T-helper 1 cell treated with Interleukin-12 subunit alpha and Interleukin-12 subunit beta and Interleukin-4 antibody, amounts not matched to agents 30 μg/mL and 1 μg/mL, for 36 hours (primary cell): ENCODE data around the gene RASL10B.

Experiments
- H3K27ac Mint-ChIP-seq: one replicate; pipeline ENCODE4 v1.8.0; 2021; ENCODE audit warnings: mild to moderate bottlenecking, mixed read lengths
- H3K27me3 Mint-ChIP-seq: one replicate; pipeline ENCODE4 v1.8.0; 2021; ENCODE audit warnings: low read depth, mixed read lengths
- H3K36me3 Mint-ChIP-seq: one replicate; pipeline ENCODE4 v1.8.0; 2021; ENCODE audit warnings: low read depth, mixed read lengths
- H3K4me1 Mint-ChIP-seq: one replicate; pipeline ENCODE4 v1.8.0; 2021; ENCODE audit warnings: low read depth, mixed read lengths
- H3K4me3 Mint-ChIP-seq: one replicate; pipeline ENCODE4 v1.8.0; 2021; ENCODE audit warnings: mild to moderate bottlenecking, moderate library complexity, mixed read lengths
- H3K9me3 Mint-ChIP-seq: one replicate; pipeline ENCODE4 v1.8.0; 2021; ENCODE audit warnings: mixed read lengths

Gene RASL10B

GRCh38 chr17:35708951-35709350 lies 22.5 kb upstream of the RASL10B start:
- peaks cover 15% of the 10 kb centered on the region for H3K4me1 Mint-ChIP-seq
- H3K27ac Mint-ChIP-seq, result no peak overlapping the region
- H3K4me3 Mint-ChIP-seq, result no peak overlapping the region

GRCh38 chr17:35709874-35710273 lies 21.6 kb upstream of the RASL10B start:
- H3K4me3 Mint-ChIP-seq, result no peak overlapping the region
- H3K27me3 Mint-ChIP-seq, result no peaks in the 10 kb centered on the region
- peaks cover 12% of the 10 kb centered on the region for H3K36me3 Mint-ChIP-seq
- H3K4me1 Mint-ChIP-seq, result peaks cover 12% of the 10 kb centered on the region
- H3K27ac Mint-ChIP-seq, result no peak overlapping the region
- H3K9me3 Mint-ChIP-seq, result no peaks in the 10 kb centered on the region

More at GRCh38 chr17:35708951-35709350, 22.5 kb upstream of the RASL10B start:
- no peaks in the 10 kb centered on the region for H3K9me3 Mint-ChIP-seq
- H3K27me3 Mint-ChIP-seq, result no peaks in the 10 kb centered on the region
- peaks cover 12% of the 10 kb centered on the region for H3K36me3 Mint-ChIP-seq

- no peak overlapping the region for H3K27ac Mint-ChIP-seq
- H3K36me3 Mint-ChIP-seq, result peaks cover 11% of the 10 kb centered on the region
These were observed 20.5 kb upstream of the RASL10B start for GRCh38 chr17:35710950-35711349.

GRCh38 chr17:35713069-35713728 lies 18.2 kb upstream of the RASL10B start:
- Mint-ChIP-seq H3K27me3 (no peaks in the 10 kb centered on the region), H3K9me3 (no peaks in the 10 kb centered on the region), H3K27ac (no peak overlapping the region), H3K36me3 (peaks cover 14% of the 10 kb centered on the region), H3K4me3 (no peak overlapping the region), H3K4me1 (peaks cover 4% of the 10 kb centered on the region)

More at GRCh38 chr17:35710950-35711349, 20.5 kb upstream of the RASL10B start:
- H3K4me1 Mint-ChIP-seq, result peaks cover 8% of the 10 kb centered on the region
- no peaks in the 10 kb centered on the region for H3K9me3 Mint-ChIP-seq
- H3K4me3 Mint-ChIP-seq, result no peak overlapping the region
- no peaks in the 10 kb centered on the region for H3K27me3 Mint-ChIP-seq

DNA sequence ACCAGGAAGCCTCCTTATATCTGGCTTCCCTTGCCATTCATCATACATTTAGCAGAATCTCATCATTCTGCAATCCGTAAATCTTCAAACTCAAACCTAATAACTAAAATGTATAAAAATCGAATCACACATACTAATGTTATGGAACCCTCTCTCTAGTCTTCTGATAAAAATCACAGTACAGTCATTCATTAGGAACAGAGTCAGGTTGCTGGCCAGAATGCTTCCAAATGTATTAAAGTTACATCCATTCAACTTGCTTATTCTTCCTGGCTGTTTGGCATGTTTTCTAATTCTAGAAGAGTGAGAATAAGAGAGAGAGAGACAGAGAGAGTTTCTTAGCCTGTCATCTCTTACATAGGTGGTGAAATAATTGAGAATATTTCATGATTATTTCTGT lies 16.5 kb upstream of the RASL10B start:
- H3K4me1 Mint-ChIP-seq, result peaks cover 2% of the 10 kb centered on the region
- H3K9me3 Mint-ChIP-seq, result no peaks in the 10 kb centered on the region
- H3K27ac Mint-ChIP-seq, result no peak overlapping the region
- peaks cover 24% of the 10 kb centered on the region for H3K36me3 Mint-ChIP-seq
- no peak overlapping the region for H3K4me3 Mint-ChIP-seq
- H3K27me3 Mint-ChIP-seq, result no peaks in the 10 kb centered on the region

DNA sequence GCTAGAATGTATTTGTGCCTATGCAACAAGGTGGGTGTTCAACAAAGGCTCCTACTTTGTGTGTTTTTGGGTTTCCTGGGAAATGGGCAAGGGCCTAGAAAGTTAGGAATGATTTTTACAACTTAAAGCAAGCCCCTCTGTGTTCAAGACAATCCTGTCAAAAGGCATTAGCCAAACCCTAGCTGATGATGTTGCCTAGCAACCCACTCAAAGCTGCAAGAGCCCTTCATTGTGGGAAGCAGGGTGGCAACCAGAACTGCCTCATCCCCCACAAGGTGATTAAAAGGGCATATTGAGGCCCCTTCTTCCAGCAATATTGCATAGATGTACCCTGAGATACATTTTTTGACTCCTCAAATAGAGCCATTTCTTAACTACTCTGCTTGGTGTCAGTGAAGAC lies 16.0 kb upstream of the RASL10B start:
- Mint-ChIP-seq H3K9me3 (no peaks in the 10 kb centered on the region), H3K36me3 (peaks cover 24% of the 10 kb centered on the region), H3K4me3 (no peak overlapping the region), H3K27me3 (no peaks in the 10 kb centered on the region), H3K27ac (no peak overlapping the region), H3K4me1 (peaks cover 2% of the 10 kb centered on the region)

DNA sequence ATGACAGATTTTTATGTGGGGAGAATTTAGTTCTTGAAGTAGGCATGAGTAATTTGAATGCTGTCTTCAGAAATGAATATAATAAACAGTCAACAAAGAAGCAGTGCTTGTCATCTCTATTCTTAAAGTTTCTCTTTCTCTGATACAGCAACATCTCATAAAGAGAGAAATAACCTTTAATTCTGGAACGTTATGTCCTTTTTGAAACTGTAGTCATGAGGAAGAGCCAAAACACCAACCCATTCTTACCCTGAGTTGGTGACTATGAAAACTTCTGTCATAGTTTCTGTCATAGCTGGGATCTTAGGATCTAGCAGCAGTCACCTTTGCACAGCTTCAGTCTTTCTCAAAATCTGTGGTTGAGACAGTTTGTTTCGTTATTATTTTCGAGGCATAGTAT lies 15.3 kb upstream of the RASL10B start:
- Mint-ChIP-seq H3K27me3 (no peaks in the 10 kb centered on the region), H3K27ac (no peak overlapping the region), H3K4me1 (peaks cover 2% of the 10 kb centered on the region), H3K36me3 (peaks cover 20% of the 10 kb centered on the region), H3K4me3 (no peak overlapping the region), H3K9me3 (no peaks in the 10 kb centered on the region)

DNA sequence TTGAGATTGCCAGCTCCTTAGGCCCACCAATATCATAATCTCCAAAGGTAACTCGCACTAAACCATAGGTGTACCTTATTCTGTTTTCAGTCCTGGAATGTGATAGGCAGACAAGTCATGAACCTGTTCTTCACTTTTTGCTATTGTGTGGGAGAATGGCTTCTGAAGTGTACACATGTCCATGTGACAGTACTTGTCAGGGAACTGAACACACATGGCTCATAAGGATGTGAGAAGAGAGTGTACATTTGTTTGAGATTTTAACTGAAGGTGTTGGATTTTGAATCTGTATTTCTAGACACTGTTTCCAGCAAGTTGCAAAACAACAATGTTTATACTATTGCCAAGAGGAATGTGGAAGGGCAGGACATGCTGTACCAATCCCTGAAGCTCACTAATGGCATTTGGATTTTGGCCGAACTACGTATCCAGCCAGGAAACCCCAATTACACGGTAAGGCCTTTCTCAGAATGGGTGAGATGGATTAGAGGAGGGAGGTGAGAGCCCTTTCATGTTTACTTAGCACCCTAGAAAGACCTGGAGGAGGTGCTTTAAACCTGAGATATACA lies 14.5 kb upstream of the RASL10B start:
- Mint-ChIP-seq H3K4me3 (no peak overlapping the region), H3K4me1 (peaks cover 2% of the 10 kb centered on the region), H3K27me3 (no peaks in the 10 kb centered on the region), H3K9me3 (no peaks in the 10 kb centered on the region), H3K36me3 (peaks cover 20% of the 10 kb centered on the region), H3K27ac (no peak overlapping the region)

- Mint-ChIP-seq H3K9me3 (no peaks in the 10 kb centered on the region), H3K27me3 (no peaks in the 10 kb centered on the region), H3K4me1 (peaks cover 2% of the 10 kb centered on the region), H3K27ac (no peak overlapping the region), H3K36me3 (peaks cover 20% of the 10 kb centered on the region), H3K4me3 (no peak overlapping the region)
These were observed 14.0 kb upstream of the RASL10B start for GRCh38 chr17:35717475-35717874.

GRCh38 chr17:35723735-35724134 lies 7.7 kb upstream of the RASL10B start:
- Mint-ChIP-seq H3K36me3 (peaks cover 36% of the 10 kb centered on the region), H3K27ac (no peak overlapping the region), H3K9me3 (no peaks in the 10 kb centered on the region), H3K4me3 (no peak overlapping the region), H3K27me3 (no peaks in the 10 kb centered on the region), H3K4me1 (no peaks in the 10 kb centered on the region)

DNA sequence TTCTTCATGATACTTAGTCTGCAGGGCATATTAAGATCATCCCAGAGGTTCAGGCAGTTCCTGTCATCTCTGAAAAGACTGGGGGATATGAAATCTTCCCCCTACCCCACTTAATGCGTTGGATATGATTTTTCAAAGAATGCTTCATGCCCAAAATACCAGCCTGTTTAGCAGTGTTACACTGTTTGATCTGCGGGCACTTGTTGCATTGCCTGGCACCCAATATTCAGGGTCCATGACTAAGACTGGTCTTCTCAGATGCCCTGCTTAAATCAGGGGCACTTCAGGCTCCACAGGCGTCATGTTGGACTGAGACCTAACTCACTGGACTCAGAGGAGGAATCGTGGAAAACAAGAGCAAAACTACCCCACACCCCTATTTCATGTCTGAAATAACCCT lies 6.4 kb upstream of the RASL10B start:
- no peaks in the 10 kb centered on the region for H3K27me3 Mint-ChIP-seq
- H3K4me1 Mint-ChIP-seq, result no peaks in the 10 kb centered on the region
- H3K4me3 Mint-ChIP-seq, result no peak overlapping the region
- no peaks in the 10 kb centered on the region for H3K9me3 Mint-ChIP-seq
- peaks cover 30% of the 10 kb centered on the region for H3K36me3 Mint-ChIP-seq
- no peak overlapping the region for H3K27ac Mint-ChIP-seq

GRCh38 chr17:35725802-35726126 lies 5.7 kb upstream of the RASL10B start:
- Mint-ChIP-seq H3K27ac (no peak overlapping the region), H3K9me3 (no peaks in the 10 kb centered on the region), H3K27me3 (peaks cover 5% of the 10 kb centered on the region), H3K4me1 (peaks cover 5% of the 10 kb centered on the region), H3K4me3 (no peak overlapping the region), H3K36me3 (peaks cover 31% of the 10 kb centered on the region)

GRCh38 chr17:35726127-35726952 lies 5.1 kb upstream of the RASL10B start:
- Mint-ChIP-seq H3K4me1 (peaks cover 10% of the 10 kb centered on the region), H3K4me3 (no peak overlapping the region), H3K27ac (no peak overlapping the region), H3K9me3 (no peaks in the 10 kb centered on the region), H3K27me3 (peaks cover 11% of the 10 kb centered on the region), H3K36me3 (peaks cover 35% of the 10 kb centered on the region)

DNA sequence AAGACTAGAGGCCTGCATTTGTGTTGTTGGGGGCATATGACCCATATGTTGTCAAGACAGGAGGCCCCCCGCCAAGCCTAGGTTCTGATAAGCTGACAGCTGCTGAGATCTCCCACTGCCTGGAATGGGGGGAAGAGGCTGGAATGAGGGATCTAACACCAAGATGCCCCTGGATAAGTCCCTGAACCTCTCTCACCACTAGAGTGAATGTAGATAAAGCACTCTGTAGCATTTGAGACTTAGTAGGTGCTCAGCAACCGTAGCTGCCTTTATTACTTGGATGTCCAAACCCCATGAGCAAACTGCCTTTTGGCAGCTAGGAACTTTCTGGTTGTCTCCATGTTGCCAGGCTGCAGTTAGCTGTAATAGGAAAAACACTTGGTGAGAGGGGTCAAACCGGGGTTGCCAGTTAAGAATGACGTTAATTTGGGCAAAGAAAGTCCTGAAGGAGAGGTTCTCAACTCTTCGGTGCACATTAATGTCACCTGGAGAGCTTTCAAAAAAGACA lies 4.4 kb upstream of the RASL10B start:
- peaks cover 10% of the 10 kb centered on the region for H3K4me1 Mint-ChIP-seq
- peaks cover 34% of the 10 kb centered on the region for H3K36me3 Mint-ChIP-seq
- no peaks in the 10 kb centered on the region for H3K9me3 Mint-ChIP-seq
- peaks cover 11% of the 10 kb centered on the region for H3K27me3 Mint-ChIP-seq
- no peak overlapping the region for H3K4me3 Mint-ChIP-seq
- H3K27ac Mint-ChIP-seq, result no peak overlapping the region

DNA sequence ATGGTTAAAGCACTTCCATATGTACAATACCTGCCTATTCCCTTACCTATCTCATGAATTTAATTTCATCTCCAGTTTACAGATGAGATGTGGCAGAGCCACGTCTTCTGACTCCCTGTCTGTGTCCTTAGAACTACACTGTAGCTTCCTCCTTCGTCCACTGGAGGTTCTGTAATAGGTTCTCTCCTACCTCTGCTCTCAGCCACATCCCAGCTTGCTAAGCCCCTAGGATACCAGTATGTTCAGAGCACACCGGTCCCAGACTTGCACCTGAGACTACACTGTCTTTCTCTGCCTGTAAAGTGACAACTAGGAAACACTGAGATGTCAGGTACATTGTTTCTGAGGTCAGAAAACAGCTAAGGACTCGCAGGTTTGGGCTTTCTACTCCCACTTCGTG lies 3.8 kb upstream of the RASL10B start:
- H3K27ac Mint-ChIP-seq, result no peak overlapping the region

More for the DNA sequence above, 3.8 kb upstream of the RASL10B start:
- H3K4me1 Mint-ChIP-seq, result peaks cover 10% of the 10 kb centered on the region
- peaks cover 17% of the 10 kb centered on the region for H3K27me3 Mint-ChIP-seq
- H3K9me3 Mint-ChIP-seq, result no peaks in the 10 kb centered on the region
- H3K36me3 Mint-ChIP-seq, result peaks cover 34% of the 10 kb centered on the region
- H3K4me3 Mint-ChIP-seq, result no peak overlapping the region
